Fibroblast of mammary gland (primary cell): ENCODE measurements around the gene IFT80.
A peak's percentile ranks its signal among the peaks of the same experiment; 100 is the strongest.

Source experiments
- DNase-seq: peaks from one replicate; pipeline ENCODE4 v3.0.0-alpha.2; 2010; ENCODE audit warnings: low read depth
- H3K4me3 ChIP-seq: 2 replicates; pipeline ENCODE4 v1.5.1; 2011; ENCODE audit warnings: low read depth, mild to moderate bottlenecking, low read length, moderate library complexity; ENCODE audit not compliant: control insufficient read depth
- CTCF ChIP-seq: conservative IDR thresholded peaks from 2 replicates; pipeline ENCODE4 v1.5.1; 2011; ENCODE audit warnings: low read depth, low read length, inconsistent platforms; ENCODE audit not compliant: control insufficient read depth, insufficient read depth

IFT80 gene

GRCh38 chr3:160399125-160400029, at the start of gene IFT80, which contains the start of gene SMC4:
TSS of gene IFT80 (minus strand) at chr3:160399225. CDS start at chr3:160384600, 14,625 bp downstream.
TSS of gene SMC4 (plus strand) at chr3:160399650. CDS start at chr3:160400827, 1,177 bp downstream.
- no peak for TF ChIP-seq CTCF
- peak within 1 kb of the TSS; percentile 85 for H3K4me3 ChIP-seq
- peak; percentile 95 for DNase-seq

- peak; percentile 63 for DNase-seq
- H3K4me3 ChIP-seq: peak overlapping the region; percentile 92
- no peak for TF ChIP-seq CTCF
Measured at GRCh38 chr3:160447544-160447943, 48.5 kb upstream of the IFT80 start.

GRCh38 chr3:160446522-160447056, 47.6 kb upstream of the IFT80 start:
- H3K4me3 ChIP-seq: no peak overlapping the region
- DNase-seq: no peak
- TF ChIP-seq CTCF: no peak

- TF ChIP-seq CTCF: no peak
- no peak overlapping the region for H3K4me3 ChIP-seq
- DNase-seq: no peak
Measured at GRCh38 chr3:160445854-160446253, 46.8 kb upstream of the IFT80 start.

- H3K4me3 ChIP-seq: no peak overlapping the region
- TF ChIP-seq CTCF: no peak
- no peak for DNase-seq
Measured at GRCh38 chr3:160444411-160444810, 45.4 kb upstream of the IFT80 start.

GRCh38 chr3:160440687-160441086, 41.7 kb upstream of the IFT80 start:
- no peak for TF ChIP-seq CTCF
- no peak for DNase-seq
- no peak overlapping the region for H3K4me3 ChIP-seq
